Mesodermal cell (in vitro differentiated cells): Measurements from ENCODE around the gene IRF9.

ENCODE experiments used
- H3K27ac ChIP-seq: 2 replicates; pipeline ENCODE4 v1.7.0; 2013; ENCODE audit warnings: mild to moderate bottlenecking, low read depth, low read length, moderate library complexity; ENCODE audit not compliant: severe bottlenecking
- H3K36me3 ChIP-seq: 2 replicates; pipeline ENCODE4 v1.7.1; 2013; ENCODE audit warnings: mild to moderate bottlenecking, low read length, moderate library complexity; ENCODE audit not compliant: control insufficient read depth, insufficient read depth
- H3K4me1 ChIP-seq: one replicate; pipeline ENCODE4 v1.7.1; 2013; ENCODE audit warnings: mild to moderate bottlenecking, low read length; ENCODE audit not compliant: insufficient read depth, control insufficient read depth, poor library complexity, severe bottlenecking
- H3K4me3 ChIP-seq: 2 replicates; pipeline ENCODE4 v1.7.0; 2013; ENCODE audit warnings: low read length, control low read depth, mild to moderate bottlenecking; ENCODE audit not compliant: insufficient read depth, poor library complexity, severe bottlenecking; ENCODE audit errors: extremely low read depth
- H3K9me3 ChIP-seq: 2 replicates; pipeline ENCODE4 v1.7.1; 2013; ENCODE audit warnings: mild to moderate bottlenecking, low read length, moderate library complexity; ENCODE audit not compliant: control insufficient read depth
- WGBS, 2 experiments: methylation state at CpG; one replicate each; pipeline ENCODE4 v1.1.5; 2013; ENCODE audit warnings: missing lambda C conversion rate in 2 of 2; ENCODE audit not compliant: insufficient coverage in 2 of 2; 5-methylcytosine and 5-hydroxymethylcytosine counted together

Gene IRF9

DNA sequence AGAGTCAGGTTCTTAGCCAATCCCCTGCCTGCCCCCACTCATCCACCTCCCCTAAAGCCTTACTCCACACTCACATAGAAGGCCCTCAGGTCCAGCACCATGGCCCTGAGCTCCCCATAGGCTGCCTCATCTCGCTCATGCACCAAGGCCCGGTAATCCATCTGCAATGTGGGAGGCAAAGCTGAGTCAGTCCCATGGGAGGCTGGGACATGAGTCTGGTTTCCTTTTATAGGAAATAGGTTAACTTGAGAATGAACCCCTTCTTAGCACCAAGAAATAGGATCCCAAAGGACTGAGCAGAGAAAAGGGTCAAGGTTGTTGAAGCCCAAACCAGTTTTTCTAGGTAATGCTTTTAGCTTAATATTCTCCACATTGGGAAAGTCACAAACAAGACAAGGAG lies 17.6 kb upstream of the IRF9 start:
- H3K4me3 ChIP-seq = no peak overlapping the region
- peaks cover 9% of the 10 kb centered on the region for H3K4me1 ChIP-seq
- H3K27ac ChIP-seq = no peak overlapping the region
- H3K9me3 ChIP-seq = no peaks in the 10 kb centered on the region
- peaks cover 31% of the 10 kb centered on the region for H3K36me3 ChIP-seq
- WGBS, 2 experiments = 100% methylated on average over 2 of the region's 2 CpGs

GRCh38 chr14:24144451-24144850 lies 16.6 kb upstream of the IRF9 start:
- WGBS, 2 experiments = 100% methylated on average over 1 of the region's 1 CpG; no CpG with 5 or more reads in 1 of the 2 experiments
- H3K9me3 ChIP-seq = no peaks in the 10 kb centered on the region

DNA sequence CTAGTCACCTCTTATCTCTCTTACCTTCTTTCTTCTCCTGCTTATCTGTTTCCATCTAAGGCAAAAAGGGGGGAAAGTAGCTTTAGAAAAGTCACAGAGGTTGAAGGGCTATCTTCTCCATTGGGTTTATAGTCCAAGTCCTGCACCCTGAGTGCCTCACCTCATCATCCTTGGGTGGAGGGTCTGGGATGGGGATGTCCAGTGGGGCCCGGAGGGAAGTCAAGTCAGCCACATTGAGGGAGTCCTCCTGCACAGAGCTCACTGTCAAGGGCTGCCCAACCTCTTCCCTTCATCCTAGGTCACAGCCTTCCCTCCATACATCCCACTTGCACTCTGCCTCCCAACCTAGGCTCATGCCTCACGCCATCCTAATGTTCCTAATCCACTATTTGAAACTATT lies 15.8 kb upstream of the IRF9 start:
- Histone ChIP-seq H3K36me3 (peaks cover 35% of the 10 kb centered on the region), H3K4me1 (peaks cover 9% of the 10 kb centered on the region), H3K9me3 (no peaks in the 10 kb centered on the region), H3K4me3 (no peak overlapping the region), H3K27ac (no peak overlapping the region)
- 100% methylated on average over 2 of the region's 2 CpGs; no CpG with 5 or more reads in 1 of the 2 experiments for WGBS, 2 experiments

More at GRCh38 chr14:24144451-24144850, 16.6 kb upstream of the IRF9 start:
- Histone ChIP-seq H3K4me1 (peaks cover 9% of the 10 kb centered on the region), H3K4me3 (no peak overlapping the region), H3K27ac (no peak overlapping the region), H3K36me3 (peaks cover 31% of the 10 kb centered on the region)

GRCh38 chr14:24145690-24146452 lies 15.2 kb upstream of the IRF9 start:
- peak overlapping the region; percentile 95 for H3K4me3 ChIP-seq
- WGBS, 2 experiments = 47 to 66% methylated on average over 3 to 6 of the region's 9 CpGs
- H3K36me3 ChIP-seq = peaks cover 42% of the 10 kb centered on the region
- peak overlapping the region; percentile 71 for H3K27ac ChIP-seq
- peaks cover 9% of the 10 kb centered on the region for H3K4me1 ChIP-seq
- no peaks in the 10 kb centered on the region for H3K9me3 ChIP-seq

- peaks cover 48% of the 10 kb centered on the region for H3K36me3 ChIP-seq
- H3K4me3 ChIP-seq = peak within 1 kb of the TSS; percentile 95
- H3K27ac ChIP-seq = peak within 1 kb of the TSS; percentile 75
- H3K4me1 ChIP-seq = peaks cover 9% of the 10 kb centered on the region
- H3K9me3 ChIP-seq = no peaks in the 10 kb centered on the region
- WGBS, 2 experiments = 0 to 1% methylated on average over 13 to 15 of the region's 25 CpGs
These were observed 14.6 kb upstream of the IRF9 start, which contains the start of gene PSME2 for GRCh38 chr14:24146453-24146977. Gene PSME2 (minus strand): TSS chr14:24146610. CDS start chr14:24146581, 29 bp downstream.

DNA sequence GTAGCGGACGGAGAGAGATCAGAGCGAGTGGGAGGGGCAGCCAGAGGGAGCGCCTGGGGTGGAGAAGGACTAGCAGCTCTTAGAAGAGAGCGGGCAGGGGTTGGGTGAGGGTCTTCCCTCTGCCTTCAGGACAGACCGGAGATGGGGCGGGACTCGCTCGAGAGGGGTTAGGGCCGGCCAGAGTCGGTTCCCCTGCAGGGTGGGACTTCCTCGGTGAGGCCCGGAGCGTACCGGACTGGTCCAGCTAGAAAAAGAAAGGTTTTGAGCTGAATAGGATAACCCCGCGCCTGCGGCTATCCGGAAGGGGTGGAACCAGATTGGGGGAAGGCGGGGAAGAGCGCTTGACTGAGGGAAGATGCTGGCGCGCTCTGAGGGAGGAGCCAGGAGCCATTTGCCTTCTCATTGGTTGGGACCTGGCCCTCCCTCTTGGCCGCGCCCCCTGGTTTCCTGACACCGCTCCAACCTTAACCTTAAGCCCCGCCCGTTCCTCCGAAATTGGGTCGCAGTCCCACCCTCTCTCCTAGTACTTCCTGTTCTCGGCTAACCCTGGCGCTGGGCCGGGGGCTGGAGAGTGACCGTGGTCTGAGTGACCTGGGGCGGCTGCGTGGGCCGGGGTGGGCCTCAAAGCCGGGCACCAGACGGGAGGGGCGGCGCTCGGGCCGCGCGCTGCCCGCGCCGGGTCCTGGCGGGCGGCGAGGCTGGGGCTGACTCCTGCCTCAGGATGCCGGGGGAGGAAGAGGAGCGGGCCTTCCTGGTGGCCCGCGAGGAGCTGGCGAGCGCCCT lies 13.9 kb upstream of the IRF9 start, which contains the start of gene RNF31:
Gene RNF31, plus strand, starts transcription at position 521 of the 783 bp plus-strand sequence. Its CDS starts 201 bp downstream, at position 722.
- H3K36me3 ChIP-seq = peaks cover 55% of the 10 kb centered on the region
- 0% methylated on average over 49 to 50 of the region's 57 CpGs for WGBS, 2 experiments

GRCh38 chr14:24147761-24148428 lies 13.2 kb upstream of the IRF9 start:
- peaks cover 9% of the 10 kb centered on the region for H3K4me1 ChIP-seq
- WGBS, 2 experiments = 7 to 9% methylated on average over 29 of the region's 29 CpGs
- H3K27ac ChIP-seq = peak overlapping the region; percentile 24
- peaks cover 62% of the 10 kb centered on the region for H3K36me3 ChIP-seq
- H3K4me3 ChIP-seq = peak overlapping the region; percentile 95
- H3K9me3 ChIP-seq = no peaks in the 10 kb centered on the region

More for the DNA sequence above, 13.9 kb upstream of the IRF9 start, which contains the start of gene RNF31:
- H3K4me1 ChIP-seq = peaks cover 9% of the 10 kb centered on the region
- peak within 1 kb of the TSS; percentile 75 for H3K27ac ChIP-seq
- H3K9me3 ChIP-seq = no peaks in the 10 kb centered on the region
- H3K4me3 ChIP-seq = peak within 1 kb of the TSS; percentile 95

- H3K36me3 ChIP-seq = peaks cover 65% of the 10 kb centered on the region
- no peak overlapping the region for H3K4me3 ChIP-seq
- peaks cover 9% of the 10 kb centered on the region for H3K4me1 ChIP-seq
- H3K27ac ChIP-seq = no peak overlapping the region
- H3K9me3 ChIP-seq = no peaks in the 10 kb centered on the region
- WGBS, 2 experiments = 100% methylated on average over 1 of the region's 3 CpGs
These were observed 11.6 kb upstream of the IRF9 start for GRCh38 chr14:24149302-24149969.

DNA sequence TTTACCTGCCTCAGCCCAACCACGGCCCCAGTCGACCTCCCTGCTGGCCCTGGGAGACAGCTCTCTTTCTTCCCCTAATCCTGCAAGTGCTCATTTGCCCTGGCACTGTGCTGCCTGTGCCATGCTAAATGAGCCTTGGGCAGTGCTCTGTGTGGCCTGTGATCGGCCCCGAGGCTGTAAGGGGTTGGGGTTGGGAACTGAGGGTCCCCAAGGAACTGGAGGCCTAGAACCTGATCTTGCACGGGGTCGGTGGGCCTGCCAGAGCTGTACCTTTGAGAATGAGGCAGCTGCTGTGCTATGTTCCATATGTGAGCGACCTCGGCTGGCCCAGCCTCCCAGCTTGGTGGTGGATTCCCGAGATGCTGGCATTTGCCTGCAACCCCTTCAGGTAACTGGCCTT lies 11.0 kb upstream of the IRF9 start:
- H3K4me3 ChIP-seq = no peak overlapping the region
- 95 to 98% methylated on average over 9 of the region's 9 CpGs for WGBS, 2 experiments
- peaks cover 9% of the 10 kb centered on the region for H3K4me1 ChIP-seq
- H3K9me3 ChIP-seq = no peaks in the 10 kb centered on the region
- no peak overlapping the region for H3K27ac ChIP-seq
- H3K36me3 ChIP-seq = peaks cover 67% of the 10 kb centered on the region

DNA sequence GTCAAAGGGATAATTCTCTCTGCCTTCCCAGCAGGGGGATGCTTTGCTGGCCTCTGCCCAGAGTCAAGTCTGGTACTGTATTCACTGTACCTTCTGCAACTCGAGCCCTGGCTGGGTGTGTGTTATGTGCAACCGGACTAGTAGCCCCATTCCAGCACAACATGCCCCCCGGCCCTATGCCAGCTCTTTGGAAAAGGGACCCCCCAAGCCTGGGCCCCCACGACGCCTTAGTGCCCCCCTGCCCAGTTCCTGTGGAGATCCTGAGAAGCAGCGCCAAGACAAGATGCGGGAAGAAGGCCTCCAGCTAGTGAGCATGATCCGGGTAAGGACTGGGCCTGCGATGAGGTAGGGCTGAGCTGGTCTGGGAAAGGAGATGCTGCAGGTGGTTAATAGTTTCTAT lies 10.5 kb upstream of the IRF9 start:
- H3K4me3 ChIP-seq = no peak overlapping the region
- no peaks in the 10 kb centered on the region for H3K9me3 ChIP-seq
- no peak overlapping the region for H3K27ac ChIP-seq
- peaks cover 6% of the 10 kb centered on the region for H3K4me1 ChIP-seq
- 96 to 100% methylated on average over 7 to 8 of the region's 9 CpGs for WGBS, 2 experiments
- H3K36me3 ChIP-seq = peaks cover 73% of the 10 kb centered on the region
